HEK293 (cell line): ENCODE measurements around the gene PACS2.

Source experiments
- CTCF ChIA-PET: fragments of 350-600 bp; formaldehyde crosslinking; extraction: SDS; loops from one replicate; lab custom pipeline; 2021; ENCODE audit warnings: antibody characterized with exemption; lab: Yijun Ruan, JAX
- POLR2A ChIA-PET: fragments of 300-600 bp; formaldehyde crosslinking; extraction: SDS; loops from one replicate; lab custom pipeline; 2020; ENCODE audit warnings: antibody characterized with exemption, inconsistent platforms; lab: Yijun Ruan, JAX
- H3K27ac ChIP-seq: fragments of 200-500 bp; sonication (Bioruptor generic); 2 replicates; pipeline ENCODE4 v1.5.1; 2014; ENCODE audit warnings: low read depth, low read length, control low read depth, inconsistent platforms; ENCODE audit errors: extremely low read depth
- H3K36me3 ChIP-seq, 2 experiments: fragments of 200-500 bp in 1 of 2; sonication (Bioruptor generic) in 1 of 2; 1 replicate in 1 of 2; 2 replicates in 1 of 2; pipeline ENCODE4 v1.5.1; 2014 to 2017; ENCODE audit warnings: inconsistent platforms in 2 of 2, low read length in 2 of 2; ENCODE audit not compliant: control insufficient read depth in 2 of 2, insufficient read depth in 1 of 2
- H3K4me1 ChIP-seq: fragments of 200-500 bp; sonication (Bioruptor generic); 2 replicates; pipeline ENCODE4 v1.5.1; 2014; ENCODE audit warnings: mild to moderate bottlenecking, low read length, inconsistent platforms; ENCODE audit not compliant: control insufficient read depth, insufficient read depth
- H3K4me3 ChIP-seq: 2 replicates; pipeline ENCODE4 v1.5.1; 2011; ENCODE audit warnings: low read depth, mild to moderate bottlenecking, control low read depth, low read length, moderate library complexity
- H3K9me3 ChIP-seq: fragments of 200-500 bp; sonication (Bioruptor generic); 2 replicates; pipeline ENCODE4 v1.5.1; 2014; ENCODE audit warnings: low read depth, low read length, inconsistent platforms; ENCODE audit not compliant: control insufficient read depth, insufficient read depth
- EGR2 ChIP-seq: fragments of 450-650 bp; formaldehyde crosslinking; IDR thresholded peaks from 2 replicates; pipeline ENCODE4 v1.5.1; 2016; ENCODE audit warnings: low read depth, missing biosample characterization, missing genetic modification characterization
- KLF1 ChIP-seq: fragments of 450-650 bp; formaldehyde crosslinking; IDR thresholded peaks from 2 replicates; pipeline ENCODE4 v1.5.1; 2016; ENCODE audit warnings: missing biosample characterization, missing genetic modification characterization
- KLF16 ChIP-seq: fragments of 450-650 bp; formaldehyde crosslinking; IDR thresholded peaks from 2 replicates; pipeline ENCODE4 v1.5.1; 2017; ENCODE audit warnings: missing biosample characterization, missing genetic modification characterization
- KLF8 ChIP-seq: fragments of 450-650 bp; formaldehyde crosslinking; IDR thresholded peaks from 2 replicates; pipeline ENCODE4 v1.5.1; 2016; ENCODE audit warnings: missing biosample characterization, missing genetic modification characterization
- OVOL3 ChIP-seq: fragments of 450-650 bp; formaldehyde crosslinking; IDR thresholded peaks from 2 replicates; pipeline ENCODE4 v1.5.1; 2016; ENCODE audit warnings: missing biosample characterization, missing genetic modification characterization
- ZBTB10 ChIP-seq: fragments of 450-650 bp; formaldehyde crosslinking; IDR thresholded peaks from 2 replicates; pipeline ENCODE4 v1.5.1; 2016; ENCODE audit warnings: missing biosample characterization, missing genetic modification characterization
- ZBTB8A ChIP-seq: fragments of 450-650 bp; formaldehyde crosslinking; IDR thresholded peaks from 2 replicates; pipeline ENCODE4 v1.5.1; 2016; ENCODE audit warnings: missing biosample characterization, missing genetic modification characterization
- ZFP3 ChIP-seq: fragments of 450-650 bp; formaldehyde crosslinking; IDR thresholded peaks from 2 replicates; pipeline ENCODE4 v1.5.1; 2016; ENCODE audit warnings: low read depth, missing biosample characterization, missing genetic modification characterization
- ZNF223 ChIP-seq: fragments of 450-650 bp; formaldehyde crosslinking; IDR thresholded peaks from 2 replicates; pipeline ENCODE4 v1.5.1; 2016; ENCODE audit warnings: missing biosample characterization, missing genetic modification characterization
- ZNF341 ChIP-seq: fragments of 450-650 bp; formaldehyde crosslinking; IDR thresholded peaks from 2 replicates; pipeline ENCODE4; 2016; ENCODE audit warnings: low read depth, missing biosample characterization, missing genetic modification characterization
- ZNF600 ChIP-seq: fragments of 450-650 bp; formaldehyde crosslinking; IDR thresholded peaks from 2 replicates; pipeline ENCODE4 v1.5.1; 2016; ENCODE audit warnings: missing biosample characterization, missing genetic modification characterization
- ZNF623 ChIP-seq: fragments of 450-650 bp; formaldehyde crosslinking; IDR thresholded peaks from 2 replicates; pipeline ENCODE4 v1.5.1; 2016; ENCODE audit warnings: missing biosample characterization, missing genetic modification characterization
- ZNF664 ChIP-seq: fragments of 450-650 bp; formaldehyde crosslinking; IDR thresholded peaks from 2 replicates; pipeline ENCODE4 v1.5.1; 2016; ENCODE audit warnings: missing biosample characterization, missing genetic modification characterization
- ZXDB ChIP-seq: fragments of 450-650 bp; formaldehyde crosslinking; IDR thresholded peaks from 2 replicates; pipeline ENCODE4 v1.5.1; 2016; ENCODE audit warnings: missing biosample characterization, missing genetic modification characterization
- TF ChIP-seq, protein P1 (sequence below): fragments of 450-650 bp; formaldehyde crosslinking; IDR thresholded peaks from 2 replicates; pipeline ENCODE4 v1.5.1; 2017; ENCODE audit warnings: missing biosample characterization, missing genetic modification characterization
- TF ChIP-seq, protein P2 (sequence below): fragments of 450-650 bp; formaldehyde crosslinking; IDR thresholded peaks from 2 replicates; pipeline ENCODE4 v1.5.1; 2016; ENCODE audit warnings: missing biosample characterization, missing genetic modification characterization

The PACS2 gene

GRCh38 chr14:105378199-105378598 lies 63.7 kb downstream of the PACS2 start (continued):
- TF ChIP-seq EGR2 (tag by site-specific recombination), result 0 out of 2 replicates have a peak, but pooled peaks have one; percentile 27
- no peak for TF ChIP-seq ZNF664 (tag by site-specific recombination)

DNA sequence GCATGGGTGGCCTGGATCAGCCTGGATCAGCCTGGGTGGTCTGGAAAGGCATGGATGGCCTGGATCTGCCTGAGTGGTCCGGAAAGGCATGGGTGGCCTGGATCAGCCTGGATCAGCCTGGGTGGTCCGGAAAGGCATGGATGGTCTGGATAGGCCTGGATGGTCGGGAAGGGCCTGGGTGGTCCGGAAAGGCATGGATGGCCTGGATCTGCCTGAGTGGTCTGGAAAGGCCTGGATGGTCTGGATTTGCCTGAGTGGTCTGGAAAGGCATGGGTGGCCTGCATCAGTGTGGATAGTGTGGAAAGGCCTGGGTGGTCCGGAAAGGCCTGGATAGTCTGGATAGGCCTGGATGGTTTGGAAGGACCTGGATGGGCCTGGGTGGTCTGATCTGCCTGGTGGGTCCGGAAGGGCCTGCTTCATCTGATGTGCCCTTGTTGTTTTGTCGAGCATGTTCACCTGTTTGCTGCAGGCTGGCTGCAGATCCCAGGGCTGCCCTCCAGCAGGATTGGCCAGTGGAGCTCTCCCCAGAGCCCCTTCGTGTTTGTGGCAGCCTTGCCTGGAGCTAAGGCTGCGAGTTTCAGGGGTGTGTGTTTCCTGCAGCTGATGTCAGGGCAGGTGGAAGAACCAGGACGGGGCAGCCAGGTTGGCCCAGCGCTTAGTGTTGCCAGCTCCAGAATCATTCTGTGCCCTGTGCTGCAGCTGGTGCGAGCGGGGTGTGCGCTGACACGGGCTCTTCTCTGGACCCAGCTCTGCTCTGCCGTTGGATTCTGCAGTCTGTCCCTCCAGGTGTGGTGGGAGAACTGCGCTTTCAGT lies 64.5 kb downstream of the PACS2 start:
- TF ChIP-seq ZNF600 (tag by site-specific recombination) (peak; percentile 59), ZFP3 (tag by site-specific recombination) (no peak)
- POLR2A ChIA-PET, result no interaction called here
- CTCF ChIA-PET, result interaction anchor here (0.6 kb wide), 1 partner anchor 292 kb away, joined by 3 read pairs; no protein-coding TSS in a partner anchor

DNA sequence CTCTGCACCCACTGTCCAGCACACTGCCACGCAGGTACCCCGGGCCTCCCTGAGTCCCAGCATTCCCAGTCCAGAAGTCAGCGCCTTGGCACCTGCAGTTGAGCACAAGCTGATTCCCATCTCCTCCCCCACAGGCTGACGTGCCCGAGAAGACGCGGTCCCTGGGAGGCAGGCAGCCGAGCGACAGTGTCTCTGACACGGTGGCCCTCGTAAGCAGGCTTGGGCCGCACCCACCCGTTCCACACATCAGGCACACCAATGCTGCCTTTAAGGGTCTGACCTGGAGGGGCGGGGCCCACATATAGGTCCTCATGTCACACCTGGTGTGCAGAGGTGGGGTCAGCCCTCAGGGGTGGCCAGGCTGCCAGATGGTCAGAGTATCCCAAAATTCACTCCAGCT lies 65.4 kb downstream of the PACS2 start:
- TF ChIP-seq ZFP3 (tag by site-specific recombination) (no peak), ZNF223 (no peak), ZNF623 (tag by site-specific recombination) (no peak), OVOL3 (tag by site-specific recombination) (no peak), ZBTB8A (tag by site-specific recombination) (no peak)
- TF ChIP-seq, protein P1, sequence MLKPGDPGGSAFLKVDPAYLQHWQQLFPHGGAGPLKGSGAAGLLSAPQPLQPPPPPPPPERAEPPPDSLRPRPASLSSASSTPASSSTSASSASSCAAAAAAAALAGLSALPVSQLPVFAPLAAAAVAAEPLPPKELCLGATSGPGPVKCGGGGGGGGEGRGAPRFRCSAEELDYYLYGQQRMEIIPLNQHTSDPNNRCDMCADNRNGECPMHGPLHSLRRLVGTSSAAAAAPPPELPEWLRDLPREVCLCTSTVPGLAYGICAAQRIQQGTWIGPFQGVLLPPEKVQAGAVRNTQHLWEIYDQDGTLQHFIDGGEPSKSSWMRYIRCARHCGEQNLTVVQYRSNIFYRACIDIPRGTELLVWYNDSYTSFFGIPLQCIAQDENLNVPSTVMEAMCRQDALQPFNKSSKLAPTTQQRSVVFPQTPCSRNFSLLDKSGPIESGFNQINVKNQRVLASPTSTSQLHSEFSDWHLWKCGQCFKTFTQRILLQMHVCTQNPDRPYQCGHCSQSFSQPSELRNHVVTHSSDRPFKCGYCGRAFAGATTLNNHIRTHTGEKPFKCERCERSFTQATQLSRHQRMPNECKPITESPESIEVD (tag by site-specific recombination), result no peak
- ChIA-PET POLR2A (no interaction called here), CTCF (interaction anchor here (1.0 kb wide), 1 partner anchor 158 kb away, joined by 3 read pairs; no protein-coding TSS in a partner anchor)
- no peaks in the 10 kb centered on the region for H3K9me3 ChIP-seq
- no peaks in the 10 kb centered on the region for H3K4me1 ChIP-seq
- H3K27ac ChIP-seq, result no peak overlapping the region
- no peak overlapping the region for H3K4me3 ChIP-seq
- H3K36me3 ChIP-seq, result peaks cover 0 to 39% of the 10 kb centered on the region in 2 experiments; a peak in 1 of 3 replicates

More for the DNA sequence above, 64.5 kb downstream of the PACS2 start:
- Histone ChIP-seq H3K27ac (no peak overlapping the region), H3K9me3 (no peaks in the 10 kb centered on the region), H3K4me1 (no peaks in the 10 kb centered on the region), H3K36me3 (peaks cover 0 to 31% of the 10 kb centered on the region in 2 experiments; a peak in 1 of 3 replicates), H3K4me3 (no peak overlapping the region)

GRCh38 chr14:105380756-105381155 lies 66.2 kb downstream of the PACS2 start:
- POLR2A ChIA-PET, result no interaction called here
- CTCF ChIA-PET, result interaction anchor here (1.0 kb wide), 2 partner anchors 109 to 157 kb away, joined by 3 read pairs; no protein-coding TSS in a partner anchor
- peaks cover 0 to 44% of the 10 kb centered on the region in 2 experiments; a peak in 1 of 3 replicates for H3K36me3 ChIP-seq
- H3K4me1 ChIP-seq, result no peaks in the 10 kb centered on the region
- H3K4me3 ChIP-seq, result no peak overlapping the region
- H3K27ac ChIP-seq, result no peak overlapping the region
- no peaks in the 10 kb centered on the region for H3K9me3 ChIP-seq
- TF ChIP-seq ZXDB (no peak), KLF1 (peak; percentile 24; the same call in 1 of the 2 replicates), KLF16 (tag by site-specific recombination) (no peak), ZBTB10 (tag by site-specific recombination) (no peak), ZNF341 (tag by site-specific recombination) (no peak), OVOL3 (tag by site-specific recombination) (no peak), KLF8 (0 out of 2 replicates have a peak, but pooled peaks have one; percentile 42)
- TF ChIP-seq, protein P2, sequence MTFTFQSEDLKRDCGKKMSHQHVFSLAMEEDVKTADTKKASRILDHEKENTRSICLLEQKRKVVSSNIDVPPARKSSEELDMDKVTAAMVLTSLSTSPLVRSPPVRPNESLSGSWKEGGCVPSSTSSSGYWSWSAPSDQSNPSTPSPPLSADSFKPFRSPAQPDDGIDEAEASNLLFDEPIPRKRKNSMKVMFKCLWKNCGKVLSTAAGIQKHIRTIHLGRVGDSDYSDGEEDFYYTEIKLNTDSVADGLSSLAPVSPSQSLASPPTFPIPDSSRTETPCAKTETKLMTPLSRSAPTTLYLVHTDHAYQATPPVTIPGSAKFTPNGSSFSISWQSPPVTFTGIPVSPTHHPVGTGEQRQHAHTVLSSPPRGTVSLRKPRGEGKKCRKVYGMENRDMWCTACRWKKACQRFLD, result no peak
